Esophagus mucosa (tissue), 1 donor: Measurements from ENCODE around the gene DPP6. TPM values are rescaled to one million over a fixed set of nuclear protein-coding genes. Genes with fewer than 3 reads are reported as not detected.

ENCODE experiments used
- ATAC-seq: fragments of 200-7000 bp; cut with Tn5 transposase; one replicate; pipeline ENCODE4 v1.9.1; 2020
- total RNA-seq: library from RNA; stranded (reverse); gene quantifications from one replicate; pipeline ENCODE4 v1.2.4, GENCODE V29; 2023
- donor health status: DM: yes; HTN: yes; CAD: no.

The DPP6 gene
- total RNA-seq, 1 donor from 2014 or later: 0.12 TPM

GRCh38 chr7:154241988-154242387, 189.8 kb downstream of the DPP6 start:
- ATAC-seq: no peak

GRCh38 chr7:154242709-154243108, 190.5 kb downstream of the DPP6 start:
- ATAC-seq: no peak

DNA sequence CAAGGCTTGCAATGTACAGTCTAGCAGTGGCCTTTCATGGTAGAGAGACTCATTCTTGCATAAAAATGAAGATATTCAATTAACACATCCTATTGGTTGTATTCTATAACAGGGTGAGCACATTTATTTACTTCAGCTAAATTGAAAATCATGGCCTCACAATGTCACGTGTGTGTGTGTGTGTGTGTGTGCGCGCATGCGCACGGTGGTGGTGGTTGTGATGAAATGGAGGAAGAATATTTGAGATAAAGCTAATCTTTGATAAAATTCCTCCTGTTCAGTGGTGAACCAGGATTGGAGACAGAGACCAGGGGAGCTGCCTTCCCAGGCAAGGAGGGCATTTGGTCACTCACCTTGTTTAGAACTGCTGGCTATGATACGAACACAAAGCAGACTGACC, 199.8 kb downstream of the DPP6 start:
- ATAC-seq: no peak

DNA sequence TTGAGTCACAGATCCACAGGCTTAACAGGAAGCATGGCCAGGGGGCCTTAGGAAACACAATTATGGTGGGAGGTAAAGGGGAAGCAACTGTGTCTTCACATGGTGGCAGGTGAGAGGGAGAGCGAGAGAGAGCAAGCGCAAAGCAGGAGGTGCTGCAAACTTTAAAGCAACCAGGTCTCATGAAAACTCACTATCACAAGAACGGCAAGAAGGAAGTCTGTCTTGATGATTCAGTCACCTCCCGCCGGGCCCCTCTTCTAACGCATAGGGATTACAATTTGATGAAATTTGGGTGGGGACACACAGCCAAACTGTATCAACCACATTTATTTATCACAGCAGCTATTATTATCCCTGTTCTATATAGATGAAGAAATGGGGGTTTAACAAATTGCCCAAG, 201.6 kb downstream of the DPP6 start:
- ATAC-seq: no peak

DNA sequence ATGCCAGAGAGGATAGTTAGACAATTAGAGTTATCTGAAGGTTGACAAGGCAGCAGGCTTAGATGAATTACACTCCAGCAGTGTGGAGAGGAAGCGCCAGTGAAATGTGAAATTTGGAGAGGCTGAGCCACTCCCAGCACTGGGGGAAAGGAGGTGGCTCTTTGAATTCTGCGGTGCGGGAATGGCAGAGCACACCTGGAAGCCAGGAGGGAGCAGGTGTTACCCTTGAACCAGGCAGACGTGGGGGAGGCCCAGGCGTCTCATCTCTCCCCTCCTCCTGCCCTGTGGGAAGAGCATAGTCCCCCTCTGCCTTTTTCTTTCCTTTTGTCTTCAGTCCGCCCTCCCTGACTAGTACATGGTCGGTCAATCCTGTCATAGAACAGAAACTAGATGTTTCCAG, 203.1 kb downstream of the DPP6 start:
- ATAC-seq: no peak

- no peak for ATAC-seq
These were observed 204.0 kb downstream of the DPP6 start for GRCh38 chr7:154256150-154256549.

- ATAC-seq: no peak
These were observed 207.2 kb downstream of the DPP6 start for GRCh38 chr7:154259396-154259795.

- ATAC-seq: no peak
These were observed 235.2 kb downstream of the DPP6 start for GRCh38 chr7:154287356-154287755.

DNA sequence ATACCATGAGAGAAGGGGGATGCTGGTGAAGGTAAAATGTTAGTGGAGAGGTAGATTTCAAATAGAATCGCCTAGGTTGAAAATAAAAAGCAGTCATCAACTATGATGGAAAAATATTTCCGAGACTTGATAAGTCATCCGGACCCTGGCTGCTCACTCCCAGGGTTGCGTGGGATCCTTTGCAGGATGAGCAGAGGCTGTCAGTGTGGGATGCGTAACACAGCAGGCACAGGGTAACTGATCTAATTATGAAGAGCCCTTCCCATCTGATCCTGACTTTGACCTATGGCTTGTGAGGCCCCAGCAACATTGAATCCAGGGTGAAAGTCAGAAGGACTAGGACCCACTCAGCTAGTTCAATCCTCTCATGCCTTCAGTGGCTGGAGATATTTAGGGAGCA, 236.9 kb downstream of the DPP6 start:
- no peak for ATAC-seq

DNA sequence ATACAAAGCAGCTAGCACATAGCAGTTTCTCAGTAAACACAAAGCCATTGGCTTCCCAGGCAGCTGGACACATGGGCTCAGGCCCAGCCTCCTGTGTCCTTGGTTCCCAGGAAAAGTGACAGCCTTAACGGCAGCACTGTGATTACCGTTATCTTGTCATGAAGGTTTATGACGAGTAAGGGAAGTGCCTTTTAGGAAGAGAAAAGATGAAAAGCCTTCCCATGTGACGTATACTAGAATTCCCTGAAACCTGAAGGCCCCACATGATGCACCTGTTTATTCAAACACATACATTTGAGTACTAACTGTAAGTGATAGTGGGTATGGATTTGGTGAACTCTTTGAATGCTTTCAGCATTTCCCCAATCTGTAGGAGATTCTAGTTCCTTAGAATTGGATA, 244.2 kb downstream of the DPP6 start:
- no peak for ATAC-seq

GRCh38 chr7:154299736-154300135, 247.5 kb downstream of the DPP6 start:
- ATAC-seq: no peak

- no peak for ATAC-seq
These were observed 250.2 kb downstream of the DPP6 start for GRCh38 chr7:154302380-154302779.

DNA sequence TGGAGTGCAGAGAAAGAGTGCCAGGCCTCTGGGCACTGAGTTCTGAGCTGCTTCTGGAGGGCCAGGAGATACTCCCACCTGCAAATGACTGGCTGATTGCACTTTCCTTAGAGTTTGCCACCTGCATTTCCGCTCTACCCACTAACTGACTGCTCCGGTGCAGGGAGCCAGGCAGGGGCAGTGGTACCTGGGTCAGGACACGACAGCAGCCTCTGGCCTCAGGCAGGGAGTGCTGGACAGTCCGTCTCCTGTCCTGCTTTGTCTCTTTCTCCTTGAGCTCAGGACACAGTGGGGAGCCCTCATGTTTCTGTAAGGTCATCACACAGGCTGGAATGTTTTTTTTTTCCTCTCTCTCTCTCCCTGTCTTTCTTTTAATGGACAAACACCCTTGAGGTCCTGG, 252.0 kb downstream of the DPP6 start:
- no peak for ATAC-seq

DNA sequence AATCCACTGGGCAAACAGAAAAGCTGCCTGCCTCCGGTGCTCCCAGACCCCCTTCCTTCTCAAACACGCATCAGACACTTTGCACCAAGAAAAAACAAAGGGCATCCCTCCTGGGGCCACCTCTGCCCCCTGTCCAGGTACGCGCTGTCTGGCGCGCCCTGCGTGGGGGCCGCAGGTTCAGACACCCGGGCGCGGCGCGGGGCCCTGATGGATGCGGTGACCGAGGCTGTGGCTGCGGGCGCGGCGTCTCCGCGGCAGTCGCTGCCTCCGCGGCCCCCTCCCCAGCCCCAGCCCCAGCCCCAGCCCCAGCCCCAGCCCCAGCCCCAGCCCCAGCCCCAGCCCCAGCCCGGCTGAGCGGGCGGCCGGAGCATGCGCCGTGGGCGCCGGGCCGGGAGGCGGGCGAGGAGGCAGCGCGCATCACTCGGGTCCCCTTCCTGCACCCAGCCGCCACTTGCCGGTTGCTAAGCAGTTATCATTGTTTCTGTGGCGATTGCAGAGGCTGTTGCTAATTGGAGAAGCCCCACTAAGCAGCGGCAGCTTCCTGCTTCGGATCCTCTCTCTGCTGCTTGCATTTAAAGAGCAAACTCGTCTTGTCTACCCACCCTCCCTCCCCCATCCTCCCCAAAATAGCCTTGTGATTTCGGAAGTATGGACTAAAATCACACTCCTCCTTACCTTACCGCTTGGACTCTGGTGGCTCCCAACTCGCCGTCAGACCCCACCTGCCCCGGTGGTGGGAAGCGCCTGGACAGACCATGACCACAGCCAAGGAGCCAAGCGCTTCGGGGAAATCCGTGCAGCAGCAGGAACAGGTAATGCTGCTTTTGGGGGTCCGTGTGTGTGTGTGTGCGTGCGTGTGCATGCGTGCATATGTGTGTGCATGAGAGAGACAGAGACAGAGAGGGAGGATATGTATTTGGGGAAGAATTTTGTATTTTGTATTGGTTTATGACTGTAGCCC, 252.8 kb downstream of the DPP6 start:
- ATAC-seq: no peak

DNA sequence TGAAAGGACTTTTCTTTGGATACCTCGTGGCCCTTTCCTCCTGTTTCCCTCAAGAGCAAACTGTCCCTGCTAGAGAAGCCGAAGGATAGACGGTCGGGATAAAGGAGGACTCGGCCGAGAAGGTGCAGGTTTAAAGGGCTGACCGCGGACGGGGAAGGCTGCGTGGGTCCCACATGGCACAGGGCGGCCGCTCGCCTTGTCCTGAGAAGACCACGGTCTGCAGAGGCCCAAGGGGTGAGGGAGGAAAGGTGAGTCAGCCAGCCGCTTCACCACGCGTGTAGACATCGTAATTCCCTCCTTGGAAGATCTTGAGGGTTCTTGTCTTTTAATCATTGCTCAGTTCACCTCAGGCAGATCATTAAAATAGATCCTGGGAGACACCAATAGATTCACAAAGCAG, 253.8 kb downstream of the DPP6 start:
- ATAC-seq: no peak

DNA sequence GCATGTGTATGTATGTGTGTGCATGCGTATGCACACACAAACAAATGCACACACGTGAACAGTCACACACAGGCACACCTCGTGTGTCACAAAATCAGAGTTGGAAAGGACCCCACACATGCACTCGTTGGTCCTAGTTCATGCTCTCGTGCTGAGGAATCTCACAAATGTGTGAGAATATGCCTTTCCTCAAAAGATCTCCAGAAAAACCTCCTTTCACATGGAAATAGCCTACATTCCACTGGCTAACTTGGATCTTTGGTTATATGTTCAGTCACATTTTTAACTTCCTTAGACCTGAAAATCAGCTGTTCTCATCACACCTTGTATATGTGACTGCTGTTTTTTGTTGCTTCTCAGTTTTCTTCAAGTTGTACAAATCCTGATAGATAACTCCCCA, 256.7 kb downstream of the DPP6 start:
- ATAC-seq: no peak

GRCh38 chr7:154310114-154310513, 257.9 kb downstream of the DPP6 start:
- ATAC-seq: no peak

DNA sequence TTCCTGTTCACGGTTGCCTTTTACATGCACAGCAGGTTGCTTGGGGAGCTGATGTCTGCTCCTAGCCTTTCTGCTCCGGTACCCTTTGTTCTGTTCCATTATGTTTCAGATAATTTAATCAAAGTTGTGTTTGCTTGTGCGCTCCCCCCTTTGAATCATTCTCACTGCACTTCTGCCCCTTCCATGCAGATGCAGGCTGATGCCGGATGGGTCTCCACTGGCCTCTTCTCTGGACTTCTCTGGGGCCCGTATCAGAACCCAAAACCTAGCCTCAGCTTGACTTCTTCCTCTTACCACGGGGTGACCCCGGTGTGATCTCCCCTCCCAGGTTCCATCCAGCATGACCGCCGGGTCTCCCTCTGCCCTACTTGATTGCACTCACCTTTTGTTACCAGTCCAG, 272.0 kb downstream of the DPP6 start:
- no peak for ATAC-seq

DNA sequence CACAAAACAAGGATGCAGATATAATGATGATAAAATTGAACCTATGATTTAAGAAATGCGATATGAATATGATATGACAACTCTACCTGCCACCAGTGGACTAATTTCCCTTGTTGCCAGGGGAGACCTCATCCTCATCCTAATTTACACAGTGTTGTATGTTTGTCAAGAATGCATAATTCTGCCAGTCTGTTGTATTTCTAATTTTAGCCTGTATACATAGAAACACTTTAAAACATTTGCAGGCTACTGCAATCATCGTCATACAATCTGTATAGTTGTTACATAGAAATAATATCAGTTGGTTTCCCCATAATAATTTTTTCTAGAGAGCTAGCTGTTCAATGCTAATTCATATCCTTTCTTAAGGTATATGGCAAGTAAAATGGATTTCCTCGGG, 274.2 kb downstream of the DPP6 start:
- no peak for ATAC-seq

GRCh38 chr7:154330318-154330717, 278.1 kb downstream of the DPP6 start:
- no peak for ATAC-seq

GRCh38 chr7:154332811-154333580, 280.8 kb downstream of the DPP6 start:
- ATAC-seq: no peak

GRCh38 chr7:154336295-154336694, 284.1 kb downstream of the DPP6 start:
- ATAC-seq: no peak

DNA sequence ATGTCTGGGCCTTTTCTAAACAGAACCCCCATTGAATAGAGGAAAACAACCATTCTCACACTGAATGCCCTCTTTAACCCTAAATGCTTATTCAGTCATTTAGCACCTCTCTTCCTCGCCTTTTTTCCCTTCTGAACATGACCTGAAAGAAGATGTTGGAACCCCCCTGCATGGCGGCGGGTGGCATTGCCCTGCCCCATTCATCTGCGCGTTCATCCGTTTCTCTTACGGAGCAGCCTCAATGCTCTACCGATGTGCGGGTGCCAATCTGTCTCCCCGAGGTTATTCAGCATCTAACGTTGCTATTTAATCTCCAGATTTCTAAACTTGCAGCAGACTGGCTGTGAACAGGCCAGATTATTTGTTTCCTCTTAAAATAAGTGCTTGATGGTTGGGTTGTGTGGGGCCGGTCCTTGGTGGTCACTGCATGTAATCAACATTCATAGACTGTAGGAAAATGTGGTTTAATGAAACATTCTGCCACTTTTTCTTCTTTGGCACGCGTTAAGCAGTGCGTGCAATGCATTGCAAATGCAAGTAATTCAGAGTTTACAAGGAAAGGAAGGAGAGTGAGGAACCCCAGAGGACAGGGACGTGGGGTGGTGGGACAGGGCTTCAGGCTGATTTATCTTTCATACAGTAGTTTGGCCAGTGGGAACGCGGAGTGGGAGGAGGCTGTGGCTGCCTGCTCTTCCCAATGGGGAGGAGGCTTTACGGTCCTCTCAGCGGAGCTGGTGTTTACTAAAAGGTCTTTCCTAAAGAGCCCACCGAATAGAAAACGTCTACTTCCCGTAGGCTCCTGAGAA, 286.7 kb downstream of the DPP6 start:
- ATAC-seq: no peak
